NK-92 (cell line): Measurements from ENCODE around the gene SLC25A1.

Experiments used
- DNase-seq: peaks from one replicate; lab custom pipeline; 2025; ENCODE audit not compliant: unreplicated experiment; lab: John Stamatoyannopoulos, UW

Gene SLC25A1

DNA sequence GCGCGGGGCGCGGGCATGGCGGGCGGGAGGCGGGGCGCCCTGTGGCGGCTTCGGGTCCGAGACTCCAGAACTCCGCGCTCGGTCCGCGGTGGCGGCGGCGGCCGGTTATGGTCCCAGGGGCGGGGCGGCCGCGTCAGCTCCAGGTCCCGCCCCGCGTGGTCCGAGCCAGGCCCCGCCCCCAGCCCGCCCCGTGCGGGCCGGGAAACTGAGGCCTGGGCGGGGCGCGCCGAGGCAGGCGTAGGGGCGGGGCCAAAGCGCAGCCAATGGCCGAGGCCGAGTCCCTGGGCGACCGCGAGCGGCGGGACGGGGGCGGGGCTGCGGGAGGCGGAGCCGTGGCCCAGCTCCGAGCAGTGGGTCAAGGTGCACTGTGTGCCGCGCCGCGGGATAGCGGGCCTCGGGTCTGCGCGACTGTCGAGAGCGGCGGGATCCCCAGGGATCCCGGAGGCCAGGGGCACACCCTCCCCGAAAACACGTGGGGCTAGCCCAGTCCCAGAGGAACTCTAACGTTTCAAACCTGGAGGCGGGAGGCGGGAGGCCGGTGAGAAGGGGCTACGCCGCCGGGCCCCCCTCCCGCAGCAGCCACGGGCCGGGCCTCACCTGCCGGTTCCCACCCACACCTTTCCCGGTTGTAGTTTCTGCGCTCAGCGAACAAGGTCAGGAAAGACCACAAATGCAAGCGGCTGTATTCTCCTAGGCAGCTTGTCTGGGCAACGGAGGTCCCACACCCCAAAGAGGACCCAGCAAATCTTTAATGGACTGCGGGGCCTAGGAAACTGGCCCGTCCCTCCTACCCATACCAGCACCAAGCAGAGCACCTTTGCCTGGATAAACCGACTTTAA lies at the start of gene SLC25A1:
Gene SLC25A1, minus strand, starts transcription at position 80 of the 840 bp plus-strand sequence. Its CDS starts 63 bp downstream, at position 17.
- DNase-seq = no peak

DNA sequence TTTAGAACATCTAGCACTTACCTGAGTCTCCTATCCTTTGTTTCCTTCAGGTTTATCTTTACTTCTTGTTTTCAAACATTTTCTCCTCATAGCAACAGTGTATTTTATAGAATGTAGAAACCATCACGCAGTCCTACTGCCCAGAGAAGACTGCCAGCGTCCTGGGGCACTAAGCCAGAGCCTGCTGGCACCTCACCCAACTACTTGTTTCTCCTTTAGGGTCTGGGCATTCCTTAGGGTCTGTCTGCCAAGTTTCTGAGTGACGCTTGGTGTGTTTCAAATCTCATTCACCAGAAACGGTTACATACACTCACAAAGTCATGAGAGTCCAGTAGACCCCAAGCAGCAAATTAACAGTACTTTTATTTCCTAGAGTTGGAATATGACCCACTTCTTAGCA lies 49.6 kb upstream of the SLC25A1 start:
- DNase-seq = no peak

GRCh38 chr22:19226428-19226827 lies 47.9 kb upstream of the SLC25A1 start:
- DNase-seq = no peak

DNA sequence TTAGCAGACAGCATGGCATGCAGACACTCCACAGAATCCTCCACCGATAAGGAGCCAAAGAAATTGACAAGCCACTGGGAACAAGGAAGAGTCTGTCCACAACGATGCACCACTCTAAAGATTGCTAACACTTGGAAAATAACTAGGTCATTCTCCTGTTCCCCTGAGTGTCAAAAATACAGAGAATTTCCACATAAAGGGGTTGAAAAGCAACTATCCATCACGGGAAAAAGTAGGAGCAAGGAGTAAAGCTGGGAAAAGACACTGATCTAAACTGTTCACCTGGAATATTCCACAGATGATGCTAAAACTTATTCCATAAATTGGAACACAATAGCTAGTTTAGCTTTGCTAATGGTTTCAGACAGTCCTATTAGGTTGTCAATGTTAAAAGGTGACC lies 47.0 kb upstream of the SLC25A1 start:
- DNase-seq = no peak

DNA sequence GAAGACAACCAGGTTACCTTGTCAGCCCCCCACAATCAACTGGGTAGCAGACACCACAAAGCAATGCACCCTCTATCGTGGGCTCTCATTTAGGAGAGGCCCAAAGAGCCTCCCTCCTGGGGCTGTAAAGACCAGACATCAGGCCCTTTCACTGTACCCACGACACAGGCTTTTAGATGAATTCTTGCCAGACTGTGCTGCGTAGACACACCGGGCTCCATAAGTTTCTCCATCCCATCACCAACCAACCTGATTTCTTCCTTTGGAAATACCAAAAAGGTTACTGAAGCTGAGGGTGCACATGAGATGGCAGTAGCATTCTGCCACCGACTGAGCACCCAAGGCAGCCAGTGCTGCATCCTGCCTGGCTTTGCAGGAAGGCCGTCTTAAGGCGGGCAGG lies 46.4 kb upstream of the SLC25A1 start:
- DNase-seq = no peak

- no peak for DNase-seq
Observed at GRCh38 chr22:19224557-19224956, 46.0 kb upstream of the SLC25A1 start.

GRCh38 chr22:19223617-19224016 lies 45.1 kb upstream of the SLC25A1 start:
- no peak for DNase-seq

DNA sequence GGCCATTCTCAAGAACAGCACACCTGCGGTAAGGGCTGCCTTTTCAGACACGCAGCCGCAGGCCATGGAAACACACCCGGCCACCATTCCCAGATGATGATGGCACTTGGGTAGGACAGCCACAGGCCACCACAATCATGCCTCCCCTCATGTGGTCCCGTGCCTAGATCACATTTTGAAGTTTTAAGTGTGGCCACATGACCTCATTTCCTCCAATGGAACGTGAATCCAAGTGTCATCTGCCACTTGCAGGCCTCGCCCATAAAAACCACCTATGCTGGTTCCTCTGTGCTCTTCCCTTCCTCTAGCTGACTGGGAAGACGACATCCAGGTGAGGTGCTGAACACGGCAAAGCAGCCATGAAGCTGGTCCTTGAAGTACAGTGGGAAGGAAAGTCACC lies 44.6 kb upstream of the SLC25A1 start:
- no peak for DNase-seq

DNA sequence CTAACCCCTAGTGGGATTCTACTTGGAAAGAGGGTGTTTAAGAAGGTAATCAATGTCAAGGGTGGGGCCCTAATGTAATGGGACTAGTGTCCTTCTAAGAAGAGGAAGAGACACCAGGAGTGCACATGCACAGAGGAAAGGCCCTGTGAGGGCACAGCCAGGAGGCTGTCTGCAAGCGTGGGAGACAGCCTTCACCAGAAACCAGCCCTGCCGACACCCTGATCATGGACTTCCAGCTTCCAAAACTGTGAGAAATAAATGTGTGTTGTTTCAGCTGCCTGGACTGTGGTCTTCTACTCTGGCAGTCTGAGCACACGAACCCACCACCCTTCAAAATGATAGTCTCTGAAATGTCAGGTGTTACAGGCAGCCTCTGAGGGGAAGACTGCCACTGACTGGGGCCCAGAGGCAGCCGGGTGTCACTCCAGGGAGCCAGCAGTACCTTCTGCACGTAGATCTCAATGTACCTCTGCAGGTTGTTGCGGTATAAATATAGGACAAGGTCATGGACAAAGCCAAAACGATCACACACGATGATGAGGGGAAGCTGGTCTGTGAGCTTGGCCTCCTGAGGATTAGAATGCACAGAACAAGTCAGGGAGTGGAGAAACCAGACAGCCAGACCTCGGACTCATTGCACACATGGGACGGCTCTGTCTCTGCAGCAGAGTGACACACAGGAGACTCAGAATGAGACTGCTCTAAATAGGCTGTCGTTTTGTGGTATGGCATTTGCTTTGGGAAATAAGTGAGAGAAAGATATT lies 43.9 kb upstream of the SLC25A1 start:
- no peak for DNase-seq

- DNase-seq = no peak
Observed at GRCh38 chr22:19220867-19221266, 42.3 kb upstream of the SLC25A1 start.

- DNase-seq = no peak
Observed at GRCh38 chr22:19218541-19219233, 40.2 kb upstream of the SLC25A1 start.

DNA sequence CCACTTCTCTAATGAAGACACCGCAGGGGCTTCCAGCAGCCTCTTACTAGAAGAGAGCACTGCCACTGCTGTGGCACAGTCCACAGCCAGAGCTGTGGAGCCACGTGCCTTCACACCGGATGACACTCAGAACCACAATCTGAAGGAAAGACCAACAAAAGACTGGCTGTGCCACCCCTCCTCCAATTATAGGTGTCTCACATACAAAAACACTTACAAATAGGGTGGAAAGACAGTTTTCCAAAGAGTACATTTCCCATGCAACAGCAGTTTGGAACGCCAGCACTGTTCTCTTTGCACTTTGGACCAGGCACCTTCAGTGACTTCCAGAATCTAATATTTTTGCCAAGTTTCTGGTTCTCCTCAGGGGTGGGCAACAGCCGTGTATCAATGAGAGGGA lies 38.0 kb upstream of the SLC25A1 start:
- DNase-seq = no peak

DNA sequence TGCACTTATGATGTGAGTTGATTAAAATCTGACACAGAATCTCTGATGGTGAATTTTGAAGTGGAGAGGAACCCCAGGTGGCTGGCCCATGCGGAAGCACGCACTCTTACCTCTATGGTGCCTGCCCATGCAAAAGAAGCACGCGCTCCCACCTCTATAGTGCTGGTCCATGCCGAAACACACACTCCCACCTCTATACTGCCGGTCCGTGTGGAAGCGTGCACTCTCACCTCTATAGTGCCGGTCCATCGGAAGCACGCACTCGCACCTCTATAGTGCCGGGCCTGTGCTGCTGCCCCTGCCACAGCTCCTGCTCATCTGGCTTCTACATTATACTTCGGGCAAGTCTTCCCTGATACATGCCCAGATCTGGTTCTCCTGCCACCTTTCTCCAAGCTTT lies 36.8 kb upstream of the SLC25A1 start:
- no peak for DNase-seq

DNA sequence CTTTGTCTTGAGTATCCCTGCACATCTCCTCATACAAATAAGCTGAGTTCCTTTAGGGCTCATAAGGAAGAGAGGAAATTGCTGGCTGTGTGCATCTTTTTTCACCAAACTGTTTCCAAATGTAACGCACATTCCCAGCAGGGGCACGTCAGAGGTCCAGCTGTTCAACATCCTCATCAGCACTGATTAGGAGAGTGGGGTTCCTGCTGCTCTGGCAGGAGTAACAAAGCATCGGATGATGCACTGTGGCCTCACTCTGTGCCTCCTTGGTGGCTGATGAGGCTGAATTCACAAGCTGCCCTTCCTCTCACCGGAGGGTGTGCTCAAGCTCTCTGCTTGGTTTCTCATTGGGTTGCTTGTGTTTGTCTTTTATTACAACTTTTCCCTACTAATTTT lies 35.5 kb upstream of the SLC25A1 start:
- no peak for DNase-seq

- no peak for DNase-seq
Observed at GRCh38 chr22:19213442-19214077, 35.0 kb upstream of the SLC25A1 start.

DNA sequence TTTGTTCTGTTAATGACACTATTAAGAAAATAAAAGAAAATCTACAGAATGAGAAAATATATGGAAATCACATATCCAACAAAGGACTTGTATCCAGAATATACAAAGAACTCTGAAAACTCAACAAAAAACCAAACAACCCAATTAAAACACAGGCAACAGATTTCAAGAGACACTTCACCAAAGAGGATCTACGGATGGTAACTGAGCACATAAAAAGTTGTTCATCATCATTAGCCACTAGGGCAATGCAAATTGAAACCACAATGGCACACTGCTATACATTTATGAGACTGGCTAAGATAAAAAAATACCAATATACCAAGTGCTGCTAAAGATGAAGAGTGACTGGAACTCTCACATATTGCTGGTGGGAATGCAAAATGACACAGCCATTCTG lies 34.5 kb upstream of the SLC25A1 start:
- no peak for DNase-seq

DNA sequence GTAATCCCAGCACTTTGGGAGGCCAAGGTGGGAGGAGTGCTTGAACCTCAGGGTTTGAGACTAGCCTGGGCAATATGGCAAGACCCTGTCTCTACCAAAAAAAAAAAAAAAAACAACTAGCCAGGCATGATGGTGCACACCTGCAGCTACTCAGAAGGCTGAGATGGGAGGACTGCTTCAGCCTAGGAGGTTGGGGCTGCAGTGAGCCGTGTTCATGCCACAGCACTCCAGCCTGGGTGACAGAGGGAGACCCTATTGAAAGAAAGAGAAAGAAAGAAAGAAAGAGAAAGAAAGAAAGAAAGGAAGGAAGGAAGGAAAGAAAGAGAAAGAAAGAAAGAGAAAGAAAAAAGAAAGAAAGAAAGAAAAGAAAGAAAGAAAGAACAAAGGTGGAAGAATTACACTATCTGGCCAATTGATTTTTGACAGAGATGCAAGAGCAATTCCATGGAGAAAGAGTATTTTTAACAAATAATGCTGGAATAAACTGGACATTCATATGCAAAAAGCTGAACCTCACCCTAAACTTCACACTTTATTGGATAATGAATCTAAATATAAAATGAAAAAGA lies 33.9 kb upstream of the SLC25A1 start:
- no peak for DNase-seq

DNA sequence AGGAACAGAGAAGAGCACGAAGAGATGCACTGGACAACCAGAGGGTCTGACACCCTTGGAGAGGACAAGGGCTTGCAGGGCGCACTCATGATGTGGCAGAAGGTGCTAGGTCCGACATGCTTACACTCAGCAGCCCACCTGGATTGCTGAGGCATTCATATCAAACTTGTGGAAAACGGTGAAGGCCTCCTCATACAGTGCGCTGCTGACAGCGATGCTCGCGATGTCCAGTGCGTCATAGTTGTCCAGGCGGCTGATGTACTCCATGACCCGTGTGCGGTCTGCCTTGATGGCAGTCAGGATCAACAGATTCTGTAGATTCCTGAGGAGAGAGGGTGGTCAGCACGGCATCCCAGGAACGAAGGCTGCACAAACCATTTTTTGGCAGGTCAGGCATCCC lies 31.7 kb upstream of the SLC25A1 start:
- no peak for DNase-seq

DNA sequence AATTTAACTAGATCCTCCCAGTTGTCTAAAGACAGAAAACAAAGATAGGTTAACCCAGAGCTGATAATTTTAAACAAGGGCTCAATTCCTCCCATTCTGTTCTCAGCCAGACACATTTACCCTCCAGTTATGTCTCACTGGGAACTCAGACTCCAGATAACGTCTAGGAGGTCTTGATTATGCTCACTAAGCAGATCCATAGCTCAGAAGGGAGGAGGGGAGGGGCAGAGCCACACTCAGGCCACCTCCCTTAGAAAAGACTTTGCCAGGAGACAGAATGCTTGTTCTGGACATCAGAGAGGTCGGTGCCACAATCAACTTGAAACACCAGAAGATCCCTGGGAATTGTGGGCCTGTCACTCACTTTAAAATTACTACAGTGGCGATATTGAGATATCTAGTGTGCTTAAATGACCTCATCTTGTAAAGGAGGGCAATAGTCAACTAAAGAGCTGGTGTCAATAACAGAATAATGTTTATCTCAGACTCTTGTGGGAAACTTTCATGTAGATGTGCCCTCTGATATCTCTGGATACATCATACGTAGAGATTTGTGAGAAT lies 29.8 kb upstream of the SLC25A1 start:
- no peak for DNase-seq

DNA sequence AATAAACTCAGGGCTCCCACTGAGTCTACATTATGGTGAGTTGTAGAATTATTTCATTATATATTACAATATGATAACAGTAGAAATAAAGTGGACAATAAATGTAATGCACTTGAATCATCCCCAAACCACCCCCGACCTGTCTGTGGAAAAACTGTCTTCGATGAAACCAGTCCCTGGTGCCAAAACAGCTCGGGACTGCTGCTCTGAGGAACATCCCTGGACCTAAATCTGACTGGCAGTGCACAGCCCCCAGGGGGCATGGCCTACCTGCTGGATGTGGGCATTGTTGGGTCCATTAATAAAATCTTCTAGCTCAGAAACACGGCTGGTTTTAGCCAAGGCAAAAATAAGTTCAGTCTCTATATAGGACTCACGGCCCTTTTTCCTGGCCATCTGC lies 29.3 kb upstream of the SLC25A1 start:
- DNase-seq = no peak

- DNase-seq = no peak
Observed at GRCh38 chr22:19207401-19207808, 28.9 kb upstream of the SLC25A1 start.
